Psoas muscle (tissue), 8 donors: ENCODE data around the gene TTF2. TPM values are rescaled to one million over a fixed set of nuclear protein-coding genes. Genes with fewer than 3 reads are reported as not detected.

Experiments
- ATAC-seq, 4 donors: fragments of 200-7000 bp; cut with Tn5 transposase; one replicate each; pipeline ENCODE4 v1.9.1; 2020; ENCODE audit warnings: moderate library complexity in 3 of 4, mild to moderate bottlenecking in 2 of 4
- DNase-seq, 2 donors: peaks; one replicate each; pipeline ENCODE4 v3.0.0-alpha.2; 2020
- H3K27ac ChIP-seq: fragments of 200-600 bp; one replicate; pipeline ENCODE4 v1.8.0; 2022
- H3K27me3 ChIP-seq, 3 donors: fragments of 200-600 bp in 1 of 3; one replicate each; pipeline versions ENCODE4 v1.6.1 to v1.8.0; 2013 to 2022; ENCODE audit warnings: low read length in 2 of 3, mild to moderate bottlenecking in 2 of 3, moderate library complexity in 1 of 3; ENCODE audit not compliant: insufficient read depth in 3 of 3
- H3K36me3 ChIP-seq, 2 donors: fragments of 200-600 bp in 1 of 2; one replicate each; pipeline versions ENCODE4 v1.6.1 to v1.8.0; 2013 to 2022; ENCODE audit warnings: low read depth in 1 of 2, mild to moderate bottlenecking in 1 of 2, moderate library complexity in 1 of 2; ENCODE audit not compliant: insufficient read depth in 1 of 2
- H3K4me1 ChIP-seq: fragments of 200-600 bp; one replicate; pipeline ENCODE4 v1.8.0; 2022
- H3K4me3 ChIP-seq: fragments of 200-600 bp; one replicate; pipeline ENCODE4 v1.8.0; 2022; ENCODE audit warnings: mild to moderate bottlenecking
- H3K9me3 ChIP-seq: fragments of 200-600 bp; one replicate; pipeline ENCODE4 v1.8.0; 2022
- CTCF ChIP-seq: fragments of 200-600 bp; IDR thresholded peaks from one replicate; pipeline ENCODE4 v1.8.0; 2022; ENCODE audit warnings: antibody characterized with exemption
- WGBS, 3 donors: extraction: QIAGEN DNeasy Blood & Tissue Kit; methylation state at CpG; one replicate each; pipeline versions ENCODE4 v1.1.6 to v1.1.7; 2013; 5-methylcytosine and 5-hydroxymethylcytosine counted together
- intact Hi-C, 2 donors: fragments of 100-400 bp; cut with DNase I; formaldehyde crosslinking; loops; one replicate each; pipeline versions ENCODE4 v1.11.0 to v1.14.2; 2022
- long read RNA-seq, 2 donors: library from polyadenylated mRNA; unstranded; transcript quantifications; one replicate each; pipeline ENCODE4 v2.0.0, GENCODE V29; 2021
- polyA plus RNA-seq, 3 donors: library from polyadenylated mRNA; stranded (reverse); fragments of 200-250 nt; gene quantifications; one replicate each; pipeline ENCODE4 v1.2.3, GENCODE V29; 2013
- total RNA-seq, 4 donors: library from RNA; stranded (reverse); fragmentation: NEBNext Ultra II Directional in 2 of 4; extraction: Animal tissue kit (Norgen Biotek cat#: 25700) in 2 of 4; gene quantifications; one replicate each; pipeline versions ENCODE4 v1.2.1 to v1.2.4, GENCODE V29; 2021 to 2023
- donor health status: healthy with polysubstance abuse.
- donor health status: DM: no; HTN: no; CAD: no; lungs with moderate emphysema.
- donor health status: Bipolar disorder and iron deficiency.
- donor health status: healthy.
- donor health status: DM: yes; HTN: yes; CAD: no.
- donor health status: DM: no; HTN: no; CAD: no.
- donor health status: DM: no; HTN: no; CAD: no.
- donor health status: DM: yes; HTN: yes; CAD: no.

TTF2 gene
- 10 to 100 TPM; 14.3 to 27.7 (median 17.1) TPM for total RNA-seq
- polyA plus RNA-seq, result 1 to 10 TPM; 3.5 to 7.3 (median 7.2) TPM
- long read RNA-seq, donor 1, partial matches to known transcripts, result 4 of 7 reads
- long read RNA-seq, donor 1, other reads (novel, unspliced or antisense), result 3 of 7 reads
- long read RNA-seq, donor 2, partial matches to known transcripts, result 5 of 13 reads
- long read RNA-seq, donor 2, other reads (novel, unspliced or antisense), result 8 of 13 reads

- peak within 1 kb of the TSS; percentile 86 for H3K4me3 ChIP-seq
- peaks cover 4% of the 10 kb centered on the region for H3K4me1 ChIP-seq
- WGBS, 3 donors, result 0% methylated on average over 48 of the region's 48 CpGs
These were observed at the start of gene TTF2 for GRCh38 chr1:117059678-117060440. TSS of gene TTF2 (plus strand) at chr1:117060326. CDS start at chr1:117060347, 21 bp downstream.

GRCh38 chr1:117011334-117011733 is 48.8 kb upstream of the TTF2 start:
- 95 to 100% (median 96%) methylated on average over 3 of the region's 3 CpGs for WGBS, 3 donors

More at GRCh38 chr1:117059678-117060440, at the start of gene TTF2:
- intact Hi-C loops, result loop anchor here (2.0 to 10.0 kb wide), 4 partner anchors 205 to 489 kb away; partner anchors contain the start of gene CD58 (in 1 of the 2)
- H3K27me3 ChIP-seq, result no peaks in the 10 kb centered on the region
- ATAC-seq (peak; percentile 100), DNase-seq (peak; percentile 89 to 92)
- H3K27ac ChIP-seq, result peak within 1 kb of the TSS; percentile 73
- no peak for TF ChIP-seq CTCF
- no peaks in the 10 kb centered on the region for H3K9me3 ChIP-seq
- H3K36me3 ChIP-seq, result peaks cover 0 to 18% of the 10 kb centered on the region in 2 donors

GRCh38 chr1:117013309-117013858 is 46.7 kb upstream of the TTF2 start:
- H3K9me3 ChIP-seq, result no peaks in the 10 kb centered on the region
- ATAC-seq (no peak), DNase-seq (no peak)
- H3K27ac ChIP-seq, result no peak overlapping the region
- no peaks in the 10 kb centered on the region for H3K4me1 ChIP-seq
- no peaks in the 10 kb centered on the region for H3K27me3 ChIP-seq
- no peak overlapping the region for H3K4me3 ChIP-seq
- intact Hi-C loops, result no loop called here
- TF ChIP-seq CTCF, result no peak
- H3K36me3 ChIP-seq, result no peaks in the 10 kb centered on the region
- 94 to 96% (median 94%) methylated on average over 5 of the region's 5 CpGs for WGBS, 3 donors

More at GRCh38 chr1:117011334-117011733, 48.8 kb upstream of the TTF2 start:
- DNase-seq (no peak), ATAC-seq (no peak)
- no peak overlapping the region for H3K4me3 ChIP-seq
- H3K27ac ChIP-seq, result no peak overlapping the region
- no peaks in the 10 kb centered on the region for H3K9me3 ChIP-seq
- no peaks in the 10 kb centered on the region for H3K36me3 ChIP-seq
- no peaks in the 10 kb centered on the region for H3K4me1 ChIP-seq
- no peaks in the 10 kb centered on the region for H3K27me3 ChIP-seq
- TF ChIP-seq CTCF, result no peak
- intact Hi-C loops, result no loop called here

- Histone ChIP-seq H3K9me3 (no peaks in the 10 kb centered on the region), H3K4me3 (no peak overlapping the region), H3K36me3 (no peaks in the 10 kb centered on the region), H3K27ac (no peak overlapping the region), H3K4me1 (no peaks in the 10 kb centered on the region), H3K27me3 (no peaks in the 10 kb centered on the region)
- 89 to 95% (median 89%) methylated on average over 5 of the region's 5 CpGs for WGBS, 3 donors
- intact Hi-C loops, result no loop called here
- TF ChIP-seq CTCF, result no peak
- no peak for ATAC-seq
- no peak for DNase-seq
These were observed 45.9 kb upstream of the TTF2 start for GRCh38 chr1:117014209-117014608.
